Measurements from ENCODE around the gene COBL.

COBL gene

GRCh38 chr7:51140199-51141164 lies 176.1 kb downstream of the COBL start:
- FAIRE-seq (no peak), DNase-seq (ENCODE audit: insufficient read length) (no peak)

GRCh38 chr7:51139796-51140195 lies 176.8 kb downstream of the COBL start:
- DNase-seq (ENCODE audit: insufficient read length) = no peak
- no peak for TF ChIP-seq TAF1 (IDR thresholded peaks at IDR 0.05; ENCODE audit: borderline replicate concordance, low read depth, low read length)
- no peak for TF ChIP-seq POLR2A (IDR thresholded peaks at IDR 0.05; ENCODE audit: low read depth, low read length)
- no peak for TF ChIP-seq POLR2AphosphoS5 (IDR thresholded peaks at IDR 0.05; ENCODE audit: low read depth, low read length)
- no peak for FAIRE-seq

More at GRCh38 chr7:51140199-51141164, 176.1 kb downstream of the COBL start:
- no peak for TF ChIP-seq TAF1 (IDR thresholded peaks at IDR 0.05; ENCODE audit: borderline replicate concordance, low read depth, low read length)
- no peak for TF ChIP-seq POLR2A (IDR thresholded peaks at IDR 0.05; ENCODE audit: low read depth, low read length)
- no peak for TF ChIP-seq POLR2AphosphoS5 (IDR thresholded peaks at IDR 0.05; ENCODE audit: low read depth, low read length)

- no peak for TF ChIP-seq POLR2A (IDR thresholded peaks at IDR 0.05; ENCODE audit: low read depth, low read length)
- TF ChIP-seq TAF1 (IDR thresholded peaks at IDR 0.05; ENCODE audit: borderline replicate concordance, low read depth, low read length) = no peak
- TF ChIP-seq POLR2AphosphoS5 (IDR thresholded peaks at IDR 0.05; ENCODE audit: low read depth, low read length) = no peak
- FAIRE-seq (no peak), DNase-seq (ENCODE audit: insufficient read length) (no peak)
Observed at GRCh38 chr7:51138123-51139085, 178.2 kb downstream of the COBL start.

GRCh38 chr7:51135576-51135975 lies 181.0 kb downstream of the COBL start:
- no peak for FAIRE-seq
- DNase-seq (ENCODE audit: insufficient read length) = no peak
- TF ChIP-seq TAF1 (IDR thresholded peaks at IDR 0.05; ENCODE audit: borderline replicate concordance, low read depth, low read length) (no peak), POLR2AphosphoS5 (IDR thresholded peaks at IDR 0.05; ENCODE audit: low read depth, low read length) (no peak), POLR2A (IDR thresholded peaks at IDR 0.05; ENCODE audit: low read depth, low read length) (no peak)

GRCh38 chr7:51134013-51134441 lies 182.6 kb downstream of the COBL start:
- DNase-seq (ENCODE audit: insufficient read length) (no peak), FAIRE-seq (no peak)
- TF ChIP-seq POLR2A (IDR thresholded peaks at IDR 0.05; ENCODE audit: low read depth, low read length) = no peak
- TF ChIP-seq TAF1 (IDR thresholded peaks at IDR 0.05; ENCODE audit: borderline replicate concordance, low read depth, low read length) = no peak
- TF ChIP-seq POLR2AphosphoS5 (IDR thresholded peaks at IDR 0.05; ENCODE audit: low read depth, low read length) = no peak

GRCh38 chr7:51132661-51133060 lies 183.9 kb downstream of the COBL start:
- FAIRE-seq (no peak), DNase-seq (ENCODE audit: insufficient read length) (no peak)
- TF ChIP-seq POLR2A (IDR thresholded peaks at IDR 0.05; ENCODE audit: low read depth, low read length) (no peak), TAF1 (IDR thresholded peaks at IDR 0.05; ENCODE audit: borderline replicate concordance, low read depth, low read length) (no peak)

GRCh38 chr7:51129527-51130472 lies 186.8 kb downstream of the COBL start:
- no peak for FAIRE-seq
- DNase-seq (ENCODE audit: insufficient read length) = no peak
- TF ChIP-seq POLR2AphosphoS5 (IDR thresholded peaks at IDR 0.05; ENCODE audit: low read depth, low read length) = no peak
- TF ChIP-seq POLR2A (IDR thresholded peaks at IDR 0.05; ENCODE audit: low read depth, low read length) = no peak
- no peak for TF ChIP-seq TAF1 (IDR thresholded peaks at IDR 0.05; ENCODE audit: borderline replicate concordance, low read depth, low read length)

GRCh38 chr7:51128545-51129435 lies 187.8 kb downstream of the COBL start:
- FAIRE-seq = no peak
- DNase-seq (ENCODE audit: insufficient read length) = no peak
- no peak for TF ChIP-seq POLR2AphosphoS5 (IDR thresholded peaks at IDR 0.05; ENCODE audit: low read depth, low read length)

GRCh38 chr7:51127618-51127904 lies 189.0 kb downstream of the COBL start:
- FAIRE-seq = no peak
- TF ChIP-seq POLR2AphosphoS5 (IDR thresholded peaks at IDR 0.05; ENCODE audit: low read depth, low read length) (no peak), POLR2A (IDR thresholded peaks at IDR 0.05; ENCODE audit: low read depth, low read length) (no peak), TAF1 (IDR thresholded peaks at IDR 0.05; ENCODE audit: borderline replicate concordance, low read depth, low read length) (no peak)
- no peak for DNase-seq (ENCODE audit: insufficient read length)

Data from GM12892 (cell line).